ENCODE results near the gene PPP2R5A.

GRCh38 chr1:212368073-212368484 lies 82.9 kb downstream of the PPP2R5A start:
- TF ChIP-seq POLR2A (IDR thresholded peaks at IDR 0.05): no peak
- TF ChIP-seq CTCF (IDR thresholded peaks at IDR 0.05): peak in 2 of 3 experiments; percentile 44 to 63
